Pons (tissue), 1 donor: ENCODE results near the gene DSTYK.
"Not testable (repeated sequence)": the region's sequence is repeated elsewhere in the genome, so short reads cannot be mapped to it uniquely, and the experiment has no call there.

ENCODE experiments used
- DNase-seq: peaks from one replicate; pipeline ENCODE4 v3.0.0-alpha.2; 2016; ENCODE audit warnings: low spot score

DSTYK gene

GRCh38 chr1:205241366-205242030 lies 30.0 kb upstream of the DSTYK start:
- no peak for DNase-seq

GRCh38 chr1:205240569-205240968 lies 29.1 kb upstream of the DSTYK start:
- DNase-seq = no peak

- no peak for DNase-seq
These were observed 28.6 kb upstream of the DSTYK start for GRCh38 chr1:205240118-205240517.

DNA sequence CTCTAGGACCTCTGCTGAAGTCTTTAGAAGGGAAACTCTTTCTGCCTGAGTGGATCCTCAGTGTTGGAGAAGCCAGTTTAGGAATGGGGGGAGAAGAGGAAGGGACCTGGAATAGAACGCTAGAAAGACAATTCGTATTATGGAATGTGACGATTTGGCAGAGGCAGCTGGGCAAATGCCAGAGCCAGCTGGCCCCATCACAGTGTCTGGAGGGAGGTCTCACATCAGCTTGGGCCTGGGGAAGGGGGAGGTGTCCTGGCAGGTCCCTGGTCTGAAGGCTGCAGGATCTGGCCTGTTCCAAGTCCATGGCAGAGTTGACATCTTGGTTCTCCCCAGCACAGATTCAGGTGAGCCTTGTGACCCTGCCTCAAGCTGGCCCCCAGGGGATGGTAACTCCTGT lies 27.6 kb upstream of the DSTYK start:
- no peak for DNase-seq

DNA sequence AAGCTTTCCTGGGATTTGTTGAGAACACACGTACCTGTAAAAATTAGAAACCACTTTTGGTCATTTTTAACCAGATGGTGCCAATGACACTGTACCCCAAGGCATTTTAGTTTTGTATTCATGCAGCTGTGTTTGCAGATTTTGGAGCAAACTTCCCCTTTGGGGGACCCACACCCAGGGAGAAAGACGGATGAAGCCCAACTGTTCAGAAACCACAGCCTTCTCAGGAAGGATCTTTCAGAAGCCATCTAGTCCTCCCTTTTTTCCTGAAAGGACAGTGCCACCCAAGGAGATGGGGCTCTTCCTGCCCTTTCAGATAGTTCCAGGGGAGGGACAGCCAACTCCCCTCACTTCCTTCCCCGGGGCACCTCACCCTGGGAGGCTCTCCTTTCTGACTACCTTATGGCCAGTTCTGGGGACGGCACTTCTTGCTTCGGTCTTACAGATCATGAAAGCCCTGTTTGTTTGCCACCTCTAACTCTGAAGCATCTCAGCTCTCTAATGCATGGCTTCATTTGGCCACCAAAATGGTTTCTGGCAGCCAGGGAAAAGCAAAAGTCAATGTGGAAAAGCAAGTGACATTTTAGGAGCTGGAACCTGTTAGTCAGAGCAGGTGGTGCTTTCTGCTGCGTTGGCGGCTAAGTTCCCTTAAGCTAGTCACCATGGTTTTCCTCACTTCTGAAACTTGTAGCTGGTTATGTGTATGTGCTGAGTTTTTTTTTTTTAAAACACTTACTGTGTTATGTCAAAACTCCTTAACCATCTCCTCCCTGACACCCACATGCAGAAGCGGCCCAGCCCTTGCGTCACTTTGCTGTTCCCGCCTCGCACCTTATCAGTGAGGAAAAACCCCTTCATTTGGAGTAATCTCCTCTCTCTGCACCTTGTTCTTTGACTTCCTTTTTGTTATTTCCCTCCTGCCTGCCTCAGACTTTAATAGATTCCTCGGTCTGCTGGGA lies 26.3 kb upstream of the DSTYK start:
- peak; percentile 51 for DNase-seq

GRCh38 chr1:205236951-205237475 lies 25.5 kb upstream of the DSTYK start:
- no peak for DNase-seq

DNA sequence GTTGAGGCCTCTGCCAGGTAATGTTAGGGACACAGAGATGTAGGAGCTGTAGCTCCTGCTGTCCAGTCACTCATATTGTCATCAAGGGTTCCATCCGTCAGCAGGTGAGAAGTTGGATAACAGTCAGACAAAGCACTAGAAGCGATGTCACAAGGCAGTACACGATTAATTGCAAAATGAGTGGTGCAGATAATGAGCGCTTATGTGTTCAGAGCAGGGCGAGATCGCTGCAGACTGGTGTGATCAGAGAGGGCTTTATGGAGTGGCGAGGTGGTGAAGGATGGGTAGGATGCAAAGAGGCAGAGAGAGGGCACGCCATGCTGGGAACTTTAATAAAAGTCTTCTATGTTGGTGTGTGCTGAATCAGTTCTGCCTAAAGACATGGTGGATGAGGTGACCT lies 25.0 kb upstream of the DSTYK start:
- peak; percentile 75 for DNase-seq

GRCh38 chr1:205235951-205236350 lies 24.4 kb upstream of the DSTYK start:
- no peak for DNase-seq

DNA sequence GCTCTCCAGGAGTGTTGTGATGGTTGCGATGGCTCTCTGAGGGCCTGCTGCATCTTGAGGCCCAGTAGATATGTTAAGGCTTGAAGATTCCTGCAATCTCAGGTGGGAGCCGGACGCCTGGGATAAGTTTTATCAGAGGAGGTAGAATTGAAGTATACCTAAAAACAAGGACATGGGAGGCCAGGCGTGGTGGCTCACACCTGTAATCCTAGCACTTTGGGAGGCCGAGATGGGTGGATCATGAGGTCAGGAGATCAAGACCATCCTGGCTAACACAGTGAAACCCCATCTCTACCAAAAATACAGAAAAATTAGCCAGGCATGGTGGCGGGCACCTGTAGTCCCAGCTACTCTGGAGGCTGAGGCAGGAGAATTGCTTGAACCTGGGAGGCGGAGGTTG lies 22.5 kb upstream of the DSTYK start:
- DNase-seq = not testable (repeated sequence)

DNA sequence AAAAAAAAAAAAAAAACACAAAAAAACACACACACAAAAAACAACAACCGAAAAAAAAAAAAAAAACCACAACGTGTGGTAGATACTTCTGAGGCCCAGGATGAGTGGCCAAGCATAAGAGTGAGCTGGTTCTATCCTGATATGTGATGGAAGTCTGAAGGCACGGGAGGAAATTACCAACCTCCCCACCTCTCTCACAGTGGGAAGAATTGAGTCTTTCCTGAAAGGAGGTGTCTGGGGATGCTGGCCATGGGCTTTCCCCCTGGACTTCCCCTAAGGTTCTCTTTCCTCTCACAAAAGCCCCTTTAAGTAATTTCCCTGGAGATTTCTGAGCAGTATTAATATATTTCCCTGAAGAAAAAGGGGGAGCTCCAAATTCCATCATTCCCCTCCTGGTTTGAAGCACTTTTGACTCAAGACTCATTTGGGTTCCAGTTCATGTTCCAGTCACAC lies 21.5 kb upstream of the DSTYK start:
- no peak for DNase-seq

DNA sequence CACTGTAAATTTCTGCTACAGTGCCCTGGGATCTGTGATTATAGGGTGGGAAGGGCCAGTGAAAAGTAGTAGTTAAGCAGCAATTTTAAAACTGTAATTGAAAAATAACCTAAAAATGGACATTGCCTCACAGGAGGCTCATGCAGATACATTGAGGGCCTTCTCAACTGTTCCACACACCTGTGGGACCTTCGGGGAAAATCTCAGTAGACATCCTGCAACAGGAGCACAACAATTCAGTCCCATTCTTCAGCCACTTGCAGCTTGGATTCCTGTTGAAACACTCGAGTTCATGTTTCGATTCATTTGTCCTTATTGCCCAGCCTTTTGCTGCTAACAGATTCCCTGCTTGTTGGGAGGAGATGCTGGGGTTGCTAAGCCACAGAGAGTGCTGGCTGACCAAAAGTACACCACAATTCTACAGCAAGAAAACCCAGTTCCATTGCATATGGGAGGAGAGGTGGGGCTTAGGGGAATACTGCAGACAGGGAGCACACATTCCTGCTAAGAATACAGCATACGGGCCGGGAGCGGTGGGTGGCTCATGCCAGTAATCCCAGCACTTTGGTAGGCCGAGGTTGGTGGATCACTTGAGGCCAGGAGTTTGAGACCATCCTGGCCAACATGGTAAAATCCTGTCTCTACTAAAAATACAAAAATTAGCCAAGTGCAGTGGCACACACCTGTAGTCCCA lies 20.8 kb upstream of the DSTYK start:
- peak; percentile 54 for DNase-seq

GRCh38 chr1:205230982-205231381 lies 19.5 kb upstream of the DSTYK start:
- DNase-seq = peak; percentile 64

- peak; percentile 66 for DNase-seq
These were observed 18.6 kb upstream of the DSTYK start for GRCh38 chr1:205229916-205230700.

- DNase-seq = peak; percentile 91
These were observed 17.9 kb upstream of the DSTYK start for GRCh38 chr1:205229399-205229871.

- DNase-seq = peak; percentile 39
These were observed 16.6 kb upstream of the DSTYK start for GRCh38 chr1:205228093-205228521.

- DNase-seq = peak; percentile 92
These were observed 16.1 kb upstream of the DSTYK start, which contains the start of gene TMCC2 for GRCh38 chr1:205227584-205228013. Gene TMCC2, plus strand, starts transcription at chr1:205227946. Its CDS starts 619 bp downstream, at chr1:205228565.

DNA sequence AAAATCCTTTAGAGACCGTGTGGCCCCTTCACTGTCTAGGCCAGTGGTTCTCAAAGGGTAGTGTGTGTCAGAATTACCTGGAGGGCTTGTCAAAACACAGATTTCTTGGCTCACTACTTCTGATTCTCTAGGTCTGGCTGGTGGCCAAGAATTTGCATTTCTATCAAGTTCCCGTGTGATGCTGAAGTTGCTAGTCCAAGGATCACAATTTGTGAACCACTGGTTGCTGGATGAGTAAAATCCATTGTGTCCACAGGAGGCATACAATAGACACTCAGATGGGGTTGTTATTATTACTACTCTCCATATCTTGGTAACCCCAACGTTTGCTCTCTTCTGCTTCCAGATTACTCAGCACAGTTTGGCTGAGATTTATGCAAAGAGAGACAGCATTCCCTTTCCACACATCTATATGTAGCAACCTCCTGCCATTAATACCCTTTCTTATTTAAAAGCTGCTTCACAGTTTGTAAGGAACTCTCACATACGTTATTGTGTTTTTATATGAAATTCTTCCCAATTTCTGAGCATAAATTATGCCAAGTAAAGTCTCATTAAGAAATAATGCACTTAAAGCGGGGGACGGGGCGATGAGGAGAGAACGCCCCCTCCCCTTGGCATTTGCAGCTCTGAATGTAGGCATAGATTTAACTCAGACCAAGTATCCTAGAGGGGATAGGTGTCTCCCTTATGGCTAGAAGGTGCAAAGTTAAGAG lies 15.5 kb upstream of the DSTYK start:
- DNase-seq = peak; percentile 78

GRCh38 chr1:205225901-205226765 lies 14.6 kb upstream of the DSTYK start:
- no peak for DNase-seq

DNA sequence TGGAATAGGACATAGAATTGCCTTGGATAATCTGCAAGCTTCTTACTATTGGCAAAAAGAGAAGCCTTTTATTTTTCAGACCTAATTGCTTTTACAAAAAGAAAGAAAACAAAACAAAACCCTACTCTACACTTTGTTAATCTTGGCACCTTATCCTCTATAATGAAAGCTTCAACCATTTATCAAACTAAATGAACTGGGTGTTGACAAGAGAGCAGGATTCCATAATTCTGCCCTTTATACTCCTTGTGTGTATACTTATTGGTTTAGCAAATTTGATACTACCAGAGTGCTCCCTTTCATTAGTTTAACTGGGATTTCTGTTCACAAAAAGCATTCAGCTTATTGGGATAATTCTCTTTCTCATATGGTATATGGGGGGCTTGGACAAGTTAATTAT lies 13.2 kb upstream of the DSTYK start:
- DNase-seq = no peak
